ENCODE data around the gene TNFAIP8L3. TPM values are rescaled to one million over a fixed set of nuclear protein-coding genes. Genes with fewer than 3 reads are reported as not detected.

The TNFAIP8L3 gene
- total RNA-seq, 1 donor from 2014 or later, result 7.3 TPM

- no peak for ATAC-seq
Observed at GRCh38 chr15:51114437-51115119, 19.9 kb upstream of the TNFAIP8L3 start.

GRCh38 chr15:51112078-51112477 is 17.4 kb upstream of the TNFAIP8L3 start:
- ATAC-seq, result no peak

GRCh38 chr15:51111061-51111460 is 16.4 kb upstream of the TNFAIP8L3 start:
- ATAC-seq, result no peak

- peak; percentile 67 for ATAC-seq
Observed at GRCh38 chr15:51110171-51110570, 15.5 kb upstream of the TNFAIP8L3 start.

- ATAC-seq, result no peak
Observed at GRCh38 chr15:51108933-51109550, 14.3 kb upstream of the TNFAIP8L3 start.

GRCh38 chr15:51107612-51108011 is 12.9 kb upstream of the TNFAIP8L3 start:
- ATAC-seq, result no peak

GRCh38 chr15:51106481-51106880 is 11.8 kb upstream of the TNFAIP8L3 start:
- no peak for ATAC-seq

- ATAC-seq, result peak; percentile 53
Observed at GRCh38 chr15:51105430-51106016, 10.8 kb upstream of the TNFAIP8L3 start.

- ATAC-seq, result no peak
Observed at GRCh38 chr15:51104512-51104911, 9.8 kb upstream of the TNFAIP8L3 start.

GRCh38 chr15:51103330-51103729 is 8.6 kb upstream of the TNFAIP8L3 start:
- ATAC-seq, result no peak

- peak; percentile 91 for ATAC-seq
Observed at GRCh38 chr15:51100785-51101489, 6.2 kb upstream of the TNFAIP8L3 start.

GRCh38 chr15:51099185-51099584 is 4.5 kb upstream of the TNFAIP8L3 start:
- ATAC-seq, result no peak

- ATAC-seq, result no peak
Observed at GRCh38 chr15:51098331-51098619, 3.6 kb upstream of the TNFAIP8L3 start.

- peak; percentile 43 for ATAC-seq
Observed at GRCh38 chr15:51097553-51098330, 3.0 kb upstream of the TNFAIP8L3 start.

- no peak for ATAC-seq
Observed at GRCh38 chr15:51096976-51097375, 2.3 kb upstream of the TNFAIP8L3 start.

GRCh38 chr15:51095681-51096331 is 1.1 kb upstream of the TNFAIP8L3 start:
- no peak for ATAC-seq

- peak; percentile 43 for ATAC-seq
Observed at GRCh38 chr15:51093839-51094605, 684 bp downstream of the TNFAIP8L3 start.

- ATAC-seq, result peak; percentile 6
Observed at GRCh38 chr15:51093488-51093838, 1.2 kb downstream of the TNFAIP8L3 start.

- ATAC-seq, result no peak
Observed at GRCh38 chr15:51092480-51093040, 2.1 kb downstream of the TNFAIP8L3 start.

GRCh38 chr15:51090753-51091152 is 4.0 kb downstream of the TNFAIP8L3 start:
- no peak for ATAC-seq
